ENCODE measurements around the gene CLEC16A. TPM values are rescaled to one million over a fixed set of nuclear protein-coding genes. Genes with fewer than 3 reads are reported as not detected.

CLEC16A gene
- total RNA-seq, 1 experiment from 2014 or later, result 12.7 TPM

GRCh38 chr16:11170696-11171447 is 226.5 kb downstream of the CLEC16A start:
- DNase-seq (ENCODE audit: low spot score), result no peak

- no peak for DNase-seq (ENCODE audit: low spot score)
Measured at GRCh38 chr16:11171448-11171709, 227.0 kb downstream of the CLEC16A start.

- no peak for DNase-seq (ENCODE audit: low spot score)
Measured at GRCh38 chr16:11171757-11172299, 227.5 kb downstream of the CLEC16A start.

GRCh38 chr16:11173426-11173825 is 229.1 kb downstream of the CLEC16A start:
- no peak for DNase-seq (ENCODE audit: low spot score)

GRCh38 chr16:11174141-11174540 is 229.8 kb downstream of the CLEC16A start:
- no peak for DNase-seq (ENCODE audit: low spot score)

GRCh38 chr16:11175106-11175786 is 230.9 kb downstream of the CLEC16A start:
- DNase-seq (ENCODE audit: low spot score), result no peak

GRCh38 chr16:11175787-11176341 is 231.5 kb downstream of the CLEC16A start:
- DNase-seq (ENCODE audit: low spot score), result no peak

- no peak for DNase-seq (ENCODE audit: low spot score)
Measured at GRCh38 chr16:11177578-11178160, 233.3 kb downstream of the CLEC16A start.

- no peak for DNase-seq (ENCODE audit: low spot score)
Measured at GRCh38 chr16:11178424-11178823, 234.1 kb downstream of the CLEC16A start.

- no peak for DNase-seq (ENCODE audit: low spot score)
Measured at GRCh38 chr16:11179574-11179973, 235.2 kb downstream of the CLEC16A start.

- DNase-seq (ENCODE audit: low spot score), result no peak
Measured at GRCh38 chr16:11180489-11180888, 236.1 kb downstream of the CLEC16A start.

GRCh38 chr16:11181242-11181898 is 237.0 kb downstream of the CLEC16A start:
- no peak for DNase-seq (ENCODE audit: low spot score)

GRCh38 chr16:11181899-11182279 is 237.5 kb downstream of the CLEC16A start:
- DNase-seq (ENCODE audit: low spot score), result no peak

- no peak for DNase-seq (ENCODE audit: low spot score)
Measured at GRCh38 chr16:11182411-11182810, 238.0 kb downstream of the CLEC16A start.

- no peak for DNase-seq (ENCODE audit: low spot score)
Measured at GRCh38 chr16:11183035-11183812, 238.9 kb downstream of the CLEC16A start.

- DNase-seq (ENCODE audit: low spot score), result no peak
Measured at GRCh38 chr16:11183951-11184350, 239.6 kb downstream of the CLEC16A start.

GRCh38 chr16:11187522-11188023 is 243.2 kb downstream of the CLEC16A start:
- DNase-seq (ENCODE audit: low spot score), result no peak

GRCh38 chr16:11188801-11189740 is 244.7 kb downstream of the CLEC16A start:
- no peak for DNase-seq (ENCODE audit: low spot score)

All from HT-29 (cell line).